Inferior parietal cortex (tissue), 1 donor: Measurements from ENCODE around the gene EHBP1.

Source experiments
- DNase-seq: peaks from one replicate; pipeline ENCODE4 v3.0.0-alpha.2; 2016; ENCODE audit errors: extremely low spot score

The EHBP1 gene

DNA sequence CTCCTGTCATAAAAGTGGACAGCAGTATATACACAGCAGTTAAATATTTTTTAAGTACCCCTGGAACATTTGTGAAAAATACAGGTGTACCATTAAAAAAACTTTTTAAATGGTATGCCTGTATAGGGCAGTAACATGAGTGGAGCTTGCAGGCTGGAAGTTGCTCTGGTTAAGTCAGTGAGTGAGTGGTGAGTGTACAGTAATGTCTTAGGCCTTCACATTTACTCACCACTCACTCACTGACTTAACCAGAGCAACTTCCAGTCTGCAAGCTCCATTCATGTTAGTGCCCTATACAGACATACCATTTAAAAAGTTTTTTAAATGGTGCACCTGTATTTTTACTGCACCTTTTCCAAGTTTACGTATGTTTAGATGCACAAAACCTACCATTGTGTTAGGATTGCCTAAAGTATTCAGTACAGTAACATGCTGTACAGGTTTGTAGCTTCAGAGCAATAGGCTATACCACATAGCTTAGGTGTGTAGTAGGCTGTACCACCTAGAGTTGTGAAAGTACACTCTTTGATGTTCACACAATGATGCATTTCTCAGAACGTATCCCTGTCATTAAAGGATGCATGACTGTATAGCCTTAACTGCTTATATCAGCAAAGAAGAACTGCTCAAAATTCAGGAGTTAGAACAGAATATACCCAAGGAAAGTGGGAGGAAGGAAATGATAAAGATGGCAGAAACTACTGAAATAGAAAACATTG is 112.6 kb downstream of the EHBP1 start:
- no peak for DNase-seq

DNA sequence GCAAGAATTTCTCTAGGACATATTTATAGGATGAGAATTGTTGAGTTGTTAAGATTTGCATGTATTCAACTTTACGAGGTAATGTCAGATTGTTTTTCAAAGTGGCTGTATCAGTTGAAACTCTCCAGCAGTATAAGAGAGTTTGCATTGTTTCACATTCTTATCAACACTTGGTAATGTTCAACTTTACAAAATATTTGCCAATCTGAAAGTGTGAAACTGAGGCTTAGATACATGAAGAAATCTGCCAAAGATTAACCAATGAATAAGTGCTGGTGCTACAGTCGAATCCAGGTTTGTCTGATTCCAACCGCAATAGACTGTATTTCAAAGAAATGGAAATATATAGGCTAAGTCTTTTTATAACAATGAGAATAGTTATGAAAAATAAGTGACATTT is 117.0 kb downstream of the EHBP1 start:
- no peak for DNase-seq

- no peak for DNase-seq
These were observed 118.9 kb downstream of the EHBP1 start for GRCh38 chr2:62824388-62824787.

DNA sequence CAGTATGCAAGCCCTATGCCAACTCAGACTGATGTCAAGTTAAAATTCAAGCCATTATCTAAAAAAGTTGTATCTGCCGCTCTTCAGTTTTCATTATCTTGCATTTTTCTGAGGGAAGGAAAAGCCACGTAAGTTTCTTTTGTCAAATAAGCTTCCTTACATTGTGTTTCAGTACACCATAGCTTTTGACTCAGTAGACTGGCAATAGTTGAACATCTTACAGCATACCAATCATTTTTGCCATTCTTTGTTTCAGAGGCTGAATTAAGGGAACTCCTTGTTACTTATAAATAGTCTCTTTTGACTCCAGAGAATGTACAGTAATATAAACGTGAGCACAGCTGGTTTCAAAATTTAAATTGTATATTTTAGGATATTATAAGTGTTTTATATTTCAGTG is 120.6 kb downstream of the EHBP1 start:
- DNase-seq = no peak

DNA sequence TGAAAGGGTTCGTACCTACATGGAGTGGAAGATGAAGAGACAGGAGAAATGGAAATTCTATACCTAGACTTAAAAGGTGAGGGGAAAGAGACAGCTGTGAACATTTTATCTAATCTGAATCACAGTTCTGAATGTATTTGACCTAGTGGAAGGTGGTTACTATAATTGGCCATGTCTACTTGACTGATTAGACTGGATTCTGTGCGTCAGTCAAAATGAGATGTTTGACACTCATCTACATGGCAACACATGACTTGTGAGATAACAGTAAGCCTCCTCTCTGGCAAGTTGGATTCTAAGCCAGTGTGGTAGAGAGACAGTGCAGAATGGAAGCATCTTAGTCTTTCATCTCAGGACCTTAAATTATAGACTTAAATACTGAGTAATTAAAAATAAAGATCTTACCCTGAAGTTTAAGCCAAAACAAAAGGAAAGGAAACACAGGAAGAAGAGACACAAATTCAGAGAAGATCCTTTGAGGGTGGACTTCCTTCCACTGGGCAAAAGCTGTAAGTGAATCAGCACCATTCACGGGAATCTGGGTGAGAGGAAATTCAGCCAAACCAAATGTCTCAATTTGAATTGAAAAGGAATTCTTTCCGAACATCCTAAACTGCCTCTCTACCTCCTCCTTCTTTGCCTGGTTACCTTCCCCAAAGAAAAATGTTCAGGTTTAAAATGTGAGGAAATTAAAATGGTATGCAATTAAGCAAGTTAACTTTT is 121.6 kb downstream of the EHBP1 start:
- DNase-seq = no peak

- DNase-seq = no peak
These were observed 126.2 kb downstream of the EHBP1 start for GRCh38 chr2:62831729-62832128.

DNA sequence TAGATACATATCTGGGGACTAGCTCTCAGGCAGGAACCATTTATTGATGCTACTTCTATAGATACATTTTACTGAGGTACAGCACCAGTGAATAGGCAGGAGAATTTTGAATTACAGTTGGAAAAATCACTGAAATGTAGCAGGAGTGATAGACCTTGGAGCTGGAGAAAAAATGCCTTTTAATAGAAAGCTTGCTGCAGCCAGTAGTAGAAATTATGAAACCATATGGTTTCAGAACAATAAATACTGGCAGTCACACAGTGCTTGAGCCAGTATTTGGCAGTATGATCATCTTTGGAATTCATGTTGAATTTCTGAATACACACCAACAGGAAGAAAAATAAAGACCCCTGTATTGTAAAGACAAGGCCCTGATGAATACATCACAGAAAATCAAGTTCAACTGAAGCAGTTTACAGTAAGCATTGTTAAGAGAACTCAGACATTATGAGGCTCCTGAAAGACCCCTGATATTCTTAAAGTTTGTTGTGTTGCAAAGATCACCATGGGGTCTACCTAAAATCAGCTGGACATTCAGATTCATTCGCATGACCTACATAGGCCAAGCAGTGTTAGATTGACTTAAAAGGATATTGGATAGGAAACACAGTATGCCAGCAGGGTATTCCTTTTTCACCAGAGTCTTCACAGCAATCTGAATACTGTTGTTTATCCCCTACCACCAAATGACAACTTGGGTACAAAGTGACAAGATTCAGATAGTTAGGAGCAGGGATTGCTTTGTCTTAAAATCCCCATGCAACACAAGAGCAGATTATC is 139.0 kb downstream of the EHBP1 start:
- DNase-seq = peak; percentile 9

DNA sequence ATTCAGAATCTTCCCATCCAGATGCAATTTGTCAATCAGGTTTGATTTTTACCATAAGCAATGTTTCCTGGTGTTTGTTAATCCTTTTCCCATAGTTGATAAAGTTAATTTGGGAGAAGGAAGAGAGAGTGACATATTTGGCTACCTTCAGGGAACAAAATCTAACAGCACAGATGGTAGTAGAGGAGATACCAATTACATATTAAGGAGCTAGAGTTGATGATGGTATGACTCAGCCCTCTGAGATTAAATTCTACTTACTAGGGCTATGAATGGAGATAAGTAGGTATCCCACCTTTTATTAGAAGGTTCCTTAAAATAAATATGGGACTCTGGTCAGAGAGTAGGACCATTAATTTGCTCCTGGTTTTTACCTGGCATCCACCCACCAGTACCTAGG is 139.7 kb downstream of the EHBP1 start:
- DNase-seq = no peak

GRCh38 chr2:62852254-62852653 is 146.7 kb downstream of the EHBP1 start:
- no peak for DNase-seq

- no peak for DNase-seq
These were observed 149.3 kb downstream of the EHBP1 start for GRCh38 chr2:62854600-62855514.

DNA sequence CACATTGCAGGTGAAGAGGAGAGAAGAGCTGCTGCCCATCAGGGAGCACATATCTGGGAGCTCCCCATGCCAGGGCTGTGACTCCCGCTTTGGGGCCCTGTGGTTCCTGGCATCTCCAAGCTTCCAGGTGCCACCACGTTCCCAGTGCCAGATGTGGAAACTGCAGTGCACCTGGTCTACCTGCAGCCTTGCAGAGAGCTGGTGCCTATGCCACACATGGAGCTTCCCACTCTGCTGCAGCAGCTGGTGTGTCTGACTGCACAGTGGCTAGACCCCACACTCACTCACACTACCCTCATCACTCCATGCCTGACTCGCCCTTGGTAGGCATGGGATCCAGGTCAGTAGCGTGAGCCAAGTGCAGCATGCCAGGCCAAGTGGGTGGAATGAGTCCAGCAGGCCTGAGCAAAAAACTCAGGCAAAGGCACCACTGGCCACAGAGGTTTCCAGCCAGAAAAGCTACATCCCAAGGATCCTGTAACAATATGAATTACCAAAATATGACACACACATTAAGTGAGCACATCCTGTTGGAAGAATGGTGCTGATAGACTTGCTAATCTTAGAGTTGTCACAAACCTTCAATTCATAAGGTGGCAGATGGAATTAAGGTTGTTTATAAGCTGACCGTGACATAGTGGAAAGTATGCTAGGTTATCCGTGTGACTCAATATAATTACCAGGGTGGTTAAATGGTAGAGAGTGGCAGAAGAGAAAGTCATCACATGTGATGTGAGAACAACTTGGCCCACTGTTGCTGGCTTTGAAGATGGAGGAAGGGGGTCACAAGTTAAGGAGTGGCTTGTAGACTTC is 150.9 kb downstream of the EHBP1 start:
- DNase-seq = no peak

DNA sequence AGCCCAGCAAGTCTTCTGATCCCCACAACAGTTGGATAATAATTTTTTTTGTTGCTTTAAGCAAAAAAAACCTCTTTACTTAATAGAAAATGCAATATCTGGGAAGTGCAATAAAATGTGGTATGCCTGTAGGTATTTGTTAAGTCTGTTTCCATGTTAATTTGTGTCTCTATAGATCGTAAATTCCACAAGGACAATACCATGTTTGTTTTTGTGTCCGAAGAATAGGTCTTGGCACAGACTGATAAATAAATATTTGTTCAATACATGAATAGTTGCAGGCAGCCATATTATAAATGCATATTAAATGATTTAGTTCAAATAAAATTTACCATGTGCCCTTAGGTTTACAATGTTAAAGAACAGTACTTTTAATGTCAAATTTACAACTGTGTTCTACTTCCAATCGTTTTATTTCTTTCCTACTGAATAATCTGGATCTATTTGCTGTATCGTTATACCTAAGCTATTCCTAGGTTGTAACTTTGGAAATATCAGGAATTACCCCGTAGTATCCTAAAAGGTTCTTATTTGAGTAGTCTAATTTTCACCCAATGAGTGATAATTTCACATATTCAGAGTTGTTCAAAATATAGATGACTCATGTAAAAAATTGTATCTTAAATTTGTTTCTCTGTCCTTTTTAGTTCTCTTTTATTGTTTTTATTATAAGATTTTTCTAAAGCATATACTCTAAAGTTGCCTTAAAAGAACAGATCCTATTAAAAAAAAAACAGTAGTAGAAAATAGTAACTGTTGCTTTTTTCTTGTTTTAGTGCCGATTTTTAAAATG is 151.8 kb downstream of the EHBP1 start:
- DNase-seq = no peak

- no peak for DNase-seq
These were observed 152.8 kb downstream of the EHBP1 start for GRCh38 chr2:62858231-62858832.

- no peak for DNase-seq
These were observed 163.4 kb downstream of the EHBP1 start for GRCh38 chr2:62868947-62869346.

GRCh38 chr2:62870966-62871365 is 165.5 kb downstream of the EHBP1 start:
- no peak for DNase-seq

GRCh38 chr2:62871506-62871905 is 166.0 kb downstream of the EHBP1 start:
- DNase-seq = no peak

- DNase-seq = no peak
These were observed 168.1 kb downstream of the EHBP1 start for GRCh38 chr2:62873603-62874002.

DNA sequence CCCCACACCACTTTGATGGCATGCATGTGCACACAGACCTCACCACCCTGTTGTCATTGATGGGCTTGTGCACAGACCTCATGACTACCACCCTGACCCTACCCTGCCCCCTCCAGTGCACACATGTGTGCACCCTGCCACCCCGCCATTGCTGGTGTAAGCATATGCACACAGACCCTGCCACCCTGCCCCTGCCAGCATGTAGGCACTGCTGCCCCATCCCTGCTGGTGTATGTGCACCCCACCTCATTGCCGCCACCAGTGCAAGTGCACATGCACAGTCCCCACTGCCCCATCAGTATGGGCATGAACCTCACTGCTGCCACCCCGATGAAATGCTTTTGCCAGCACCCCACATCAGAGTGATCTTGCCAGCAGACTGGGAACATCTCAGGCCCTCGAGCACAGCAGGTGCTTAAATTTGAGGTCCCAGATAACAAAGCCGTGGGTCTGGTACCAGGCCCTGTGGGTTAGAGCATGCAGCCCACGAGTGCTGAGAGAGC is 169.4 kb downstream of the EHBP1 start:
- DNase-seq = no peak

GRCh38 chr2:62881162-62881795 is 175.8 kb downstream of the EHBP1 start:
- DNase-seq = no peak
